PFSK-1 (cell line): ENCODE results near the gene COPS3.

ENCODE experiments used
- FOXP2 ChIP-seq: optimal IDR thresholded peaks from 2 replicates; pipeline ENCODE3; 2011; ENCODE audit warnings: borderline replicate concordance, control low read depth, inconsistent platforms; ENCODE audit not compliant: insufficient read depth; ENCODE audit errors: extremely low read length, extremely low read depth
- POLR2AphosphoS5 ChIP-seq: IDR thresholded peaks from 2 replicates; pipeline ENCODE4 v1.6.1; 2012; ENCODE audit warnings: low read depth, mild to moderate bottlenecking, control low read depth, low read length, moderate library complexity
- REST ChIP-seq, 2 experiments: IDR thresholded peaks; 2 replicates each; pipeline versions ENCODE4 v1.6.1 to v1.8.0; 2011 to 2012; ENCODE audit warnings: low read depth in 2 of 2, low read length in 2 of 2, control low read depth in 1 of 2, inconsistent platforms in 1 of 2, mild to moderate bottlenecking in 1 of 2, moderate library complexity in 1 of 2; ENCODE audit not compliant: insufficient read depth in 1 of 2
- SIN3A ChIP-seq: IDR thresholded peaks from 2 replicates; pipeline ENCODE4 v1.6.1; 2012; ENCODE audit warnings: mild to moderate bottlenecking, low read length, moderate library complexity, borderline replicate concordance; ENCODE audit not compliant: insufficient read depth
- TAF1 ChIP-seq: IDR thresholded peaks from 2 replicates; pipeline ENCODE4 v1.6.1; 2012; ENCODE audit warnings: low read length, control low read depth, borderline replicate concordance; ENCODE audit not compliant: insufficient read depth

COPS3 gene

DNA sequence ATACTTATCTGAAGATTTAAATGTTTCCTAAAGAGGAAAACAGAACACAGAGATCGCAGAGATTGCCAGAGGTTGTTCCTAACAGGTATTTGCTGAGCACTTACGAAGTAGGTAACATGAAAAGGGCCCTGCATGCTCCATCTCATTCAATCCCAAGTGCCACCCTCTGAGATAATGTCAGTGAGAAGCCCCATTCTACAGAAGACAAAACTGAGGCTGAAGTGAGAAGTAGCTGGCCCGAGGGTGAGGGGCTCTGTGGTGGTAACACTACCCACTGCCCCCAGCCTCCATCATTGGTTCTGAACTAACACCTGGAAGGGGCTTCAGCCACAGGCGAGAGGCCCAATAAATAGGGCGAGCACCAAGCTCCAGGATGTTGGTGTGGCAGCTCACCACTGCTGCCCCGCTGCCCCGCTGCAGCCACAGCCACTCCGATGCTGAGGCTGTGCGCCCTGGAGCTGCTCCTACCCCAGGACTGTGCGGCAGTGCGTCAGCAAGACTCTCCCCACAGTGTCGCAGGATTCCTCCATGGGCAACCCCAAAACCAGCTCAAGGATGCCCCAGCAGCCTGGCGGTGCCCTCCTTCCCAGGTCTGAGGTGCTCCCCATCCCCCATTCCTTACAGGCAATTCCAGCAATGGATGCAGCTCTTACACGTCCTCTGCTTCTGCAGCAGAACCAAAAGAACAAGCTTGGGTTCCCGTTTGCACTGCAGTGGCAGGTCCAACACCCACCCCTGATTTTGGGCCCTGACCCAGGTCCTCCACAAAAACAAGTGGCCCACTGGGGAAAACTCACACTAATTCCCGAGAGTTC lies 54.4 kb downstream of the COPS3 start:
- no peak for TF ChIP-seq TAF1
- TF ChIP-seq REST (IDR thresholded peaks at IDR 0.05; ENCODE audit: insufficient read depth in 1 of 2, low read depth in 2 of 2, low read length in 2 of 2) = no peak
- TF ChIP-seq FOXP2 = no peak
- TF ChIP-seq SIN3A = no peak
- TF ChIP-seq POLR2AphosphoS5 = no peak

DNA sequence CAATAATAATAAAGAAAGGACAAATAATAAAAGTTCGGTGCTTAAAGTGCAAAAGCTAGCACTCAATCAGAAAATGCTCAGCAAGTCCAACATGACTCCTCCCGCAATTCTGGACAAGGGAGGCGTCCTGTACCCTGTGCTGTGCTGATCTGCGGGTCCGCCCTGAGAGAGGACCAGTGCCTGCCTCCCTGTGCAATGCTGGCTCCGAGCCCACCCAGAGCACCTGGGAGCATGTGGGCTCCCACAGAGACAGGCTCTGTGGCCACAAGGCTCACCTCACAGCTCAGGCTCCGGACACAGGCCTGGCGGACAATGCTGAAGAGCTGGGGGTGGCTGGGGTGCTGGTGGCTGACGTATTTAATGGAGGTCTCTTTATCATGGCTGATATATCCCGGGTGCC lies 55.1 kb downstream of the COPS3 start:
- no peak for TF ChIP-seq POLR2AphosphoS5
- no peak for TF ChIP-seq SIN3A
- TF ChIP-seq REST (IDR thresholded peaks at IDR 0.05; ENCODE audit: insufficient read depth in 1 of 2, low read depth in 2 of 2, low read length in 2 of 2) = no peak
- no peak for TF ChIP-seq FOXP2
- TF ChIP-seq TAF1 = no peak

DNA sequence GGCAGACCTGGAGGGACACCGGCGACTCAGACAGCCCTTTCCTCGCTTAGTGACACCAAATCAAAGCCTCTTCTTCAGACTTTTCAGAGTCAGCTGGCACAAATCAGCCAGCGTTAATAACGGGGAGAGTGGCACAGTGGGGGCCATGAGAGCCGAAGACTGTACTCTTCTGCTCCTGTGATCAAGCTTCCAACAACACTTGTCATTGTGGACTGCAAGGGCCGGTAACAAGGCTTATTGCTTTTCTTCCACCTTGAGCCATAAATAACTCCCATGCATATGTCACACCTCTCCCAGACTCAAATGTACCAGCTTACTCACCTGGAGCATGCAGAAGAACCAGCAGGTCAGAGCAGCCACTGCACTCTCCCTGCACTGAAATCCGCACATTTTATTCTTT lies 56.9 kb downstream of the COPS3 start:
- TF ChIP-seq SIN3A = no peak
- TF ChIP-seq REST (IDR thresholded peaks at IDR 0.05; ENCODE audit: insufficient read depth in 1 of 2, low read depth in 2 of 2, low read length in 2 of 2) = no peak
- no peak for TF ChIP-seq POLR2AphosphoS5
- TF ChIP-seq TAF1 = no peak
- TF ChIP-seq FOXP2 = no peak

DNA sequence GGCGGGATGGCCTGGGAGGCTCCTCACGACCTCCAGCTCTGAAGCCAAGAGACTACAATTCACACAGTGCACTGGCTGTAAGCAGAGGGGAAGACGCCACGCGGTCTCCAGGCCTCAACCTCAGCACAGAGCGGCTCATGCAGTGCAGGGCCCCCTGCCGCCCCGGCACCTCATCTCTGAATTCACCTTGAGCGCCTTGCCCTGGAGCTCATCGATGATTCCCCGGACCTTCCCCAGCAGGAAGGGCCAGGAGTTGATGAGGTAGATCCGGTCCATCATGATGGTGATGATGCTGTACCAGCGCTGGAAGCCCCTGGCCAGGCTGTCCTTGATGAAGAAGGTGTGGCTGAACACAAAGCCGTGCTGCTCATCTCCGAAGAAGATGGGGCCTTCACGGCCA lies 57.3 kb downstream of the COPS3 start:
- TF ChIP-seq TAF1 (no peak), SIN3A (no peak), REST (IDR thresholded peaks at IDR 0.05; ENCODE audit: insufficient read depth in 1 of 2, low read depth in 2 of 2, low read length in 2 of 2) (no peak), POLR2AphosphoS5 (no peak), FOXP2 (no peak)
